Keratinocyte (primary cell): Measurements from ENCODE around the gene DNAJC17.

Source experiments
- CTCF ChIP-seq, 3 experiments: IDR thresholded peaks in 1 of 3; conservative IDR thresholded peaks in 1 of 3; optimal IDR thresholded peaks in 1 of 3; 2 replicates in 2 of 3; 3 replicates in 1 of 3; pipeline versions ENCODE3 to v1.5.1; 2011; ENCODE audit warnings: low read length in 3 of 3, mild to moderate bottlenecking in 3 of 3, moderate library complexity in 2 of 3, control low read depth in 1 of 3, inconsistent platforms in 1 of 3; ENCODE audit not compliant: insufficient read depth in 2 of 3; ENCODE audit errors: extremely low read depth in 1 of 3
- EZH2 ChIP-seq: IDR thresholded peaks from one replicate; pipeline ENCODE4 v1.6.1; 2012; ENCODE audit warnings: inconsistent platforms, mild to moderate bottlenecking, low read length, moderate library complexity

GRCh38 chr15:40836020-40836419 is 28.7 kb upstream of the DNAJC17 start:
- TF ChIP-seq CTCF (optimal IDR thresholded peaks at IDR 0.05 in 1 of 3, IDR thresholded peaks at IDR 0.05 in 1 of 3, conservative IDR thresholded peaks at IDR 0.05 in 1 of 3; ENCODE audit: extremely low read depth in 1 of 3, insufficient read depth in 2 of 3, low read length in 3 of 3) (no peak), EZH2 (no peak)
